Chondrocyte (in vitro differentiated cells): ENCODE results near the gene E2F6. TPM values are rescaled to one million over a fixed set of nuclear protein-coding genes. Genes with fewer than 3 reads are reported as not detected.

Experiments used
- DNase-seq: peaks from one replicate; pipeline ENCODE4 v3.0.0; 2021; ENCODE audit warnings: mixed read lengths, low spot score
- H3K27ac Mint-ChIP-seq: one replicate; pipeline ENCODE4 v1.8.0; 2021; ENCODE audit warnings: mild to moderate bottlenecking, moderate library complexity, mixed read lengths; ENCODE audit not compliant: unreplicated experiment
- H3K27me3 Mint-ChIP-seq: 2 replicates; pipeline ENCODE4 v1.8.0; 2021; ENCODE audit warnings: low read depth, mixed read lengths
- H3K36me3 Mint-ChIP-seq: 2 replicates; pipeline ENCODE4 v1.8.0; 2021; ENCODE audit warnings: low read depth, mixed read lengths
- H3K4me1 Mint-ChIP-seq: 2 replicates; pipeline ENCODE4 v1.8.0; 2021; ENCODE audit warnings: low read depth, mild to moderate bottlenecking, mixed read lengths
- H3K4me3 Mint-ChIP-seq: one replicate; pipeline ENCODE4 v1.8.0; 2021; ENCODE audit warnings: mild to moderate bottlenecking, moderate library complexity, mixed read lengths; ENCODE audit not compliant: unreplicated experiment
- H3K9me3 Mint-ChIP-seq: 2 replicates; pipeline ENCODE4 v1.8.0; 2021; ENCODE audit warnings: low read depth, mixed read lengths
- CTCF ChIP-seq: fragments of 200-600 bp; sonication (generic); IDR thresholded peaks from 2 replicates; pipeline ENCODE4 v1.5.0; 2021; ENCODE audit warnings: antibody characterized with exemption, mild to moderate bottlenecking, moderate library complexity
- total RNA-seq: library from RNA; stranded (reverse); gene quantifications from 3 replicates; pipeline ENCODE4 v1.2.1, GENCODE V29; 2021

Gene E2F6
- total RNA-seq, 1 donor from 2014 or later: 15.1 TPM

GRCh38 chr2:11433822-11434221 lies 32.1 kb downstream of the E2F6 start:
- no peaks in the 10 kb centered on the region for H3K4me1 Mint-ChIP-seq
- no peak overlapping the region for H3K27ac Mint-ChIP-seq
- DNase-seq: no peak
- peaks cover 8% of the 10 kb centered on the region for H3K36me3 Mint-ChIP-seq
- H3K4me3 Mint-ChIP-seq: no peak overlapping the region
- peaks cover 6% of the 10 kb centered on the region for H3K9me3 Mint-ChIP-seq
- no peak for TF ChIP-seq CTCF
- H3K27me3 Mint-ChIP-seq: no peaks in the 10 kb centered on the region

- Mint-ChIP-seq H3K9me3 (peaks cover 6% of the 10 kb centered on the region), H3K4me3 (no peak overlapping the region), H3K4me1 (no peaks in the 10 kb centered on the region), H3K27me3 (no peaks in the 10 kb centered on the region), H3K27ac (no peak overlapping the region), H3K36me3 (peaks cover 2% of the 10 kb centered on the region)
- no peak for DNase-seq
- TF ChIP-seq CTCF: no peak
Measured at GRCh38 chr2:11430729-11431128, 35.2 kb downstream of the E2F6 start.

GRCh38 chr2:11427224-11427623 lies 38.7 kb downstream of the E2F6 start:
- no peak for DNase-seq

GRCh38 chr2:11422901-11423435 lies 43.0 kb downstream of the E2F6 start:
- no peak for TF ChIP-seq CTCF

More at GRCh38 chr2:11427224-11427623, 38.7 kb downstream of the E2F6 start:
- no peak overlapping the region for H3K27ac Mint-ChIP-seq
- H3K4me3 Mint-ChIP-seq: no peak overlapping the region
- H3K27me3 Mint-ChIP-seq: no peaks in the 10 kb centered on the region
- no peaks in the 10 kb centered on the region for H3K4me1 Mint-ChIP-seq
- peaks cover 2% of the 10 kb centered on the region for H3K9me3 Mint-ChIP-seq
- TF ChIP-seq CTCF: no peak
- H3K36me3 Mint-ChIP-seq: peaks cover 2% of the 10 kb centered on the region

GRCh38 chr2:11422491-11422865 lies 43.5 kb downstream of the E2F6 start:
- H3K27me3 Mint-ChIP-seq: no peaks in the 10 kb centered on the region
- peaks cover 7% of the 10 kb centered on the region for H3K4me1 Mint-ChIP-seq
- peaks cover 8% of the 10 kb centered on the region for H3K9me3 Mint-ChIP-seq
- TF ChIP-seq CTCF: no peak
- H3K4me3 Mint-ChIP-seq: no peak overlapping the region
- no peak for DNase-seq
- H3K27ac Mint-ChIP-seq: no peak overlapping the region
- peaks cover 6% of the 10 kb centered on the region for H3K36me3 Mint-ChIP-seq

More at GRCh38 chr2:11422901-11423435, 43.0 kb downstream of the E2F6 start:
- Mint-ChIP-seq H3K27me3 (no peaks in the 10 kb centered on the region), H3K36me3 (peaks cover 6% of the 10 kb centered on the region), H3K4me1 (peaks cover 7% of the 10 kb centered on the region), H3K27ac (no peak overlapping the region), H3K4me3 (no peak overlapping the region), H3K9me3 (peaks cover 6% of the 10 kb centered on the region)
- DNase-seq: no peak
